DOHH2 (cell line): ENCODE measurements around the gene TRIM28.
A peak's percentile ranks its signal among the peaks of the same experiment; 100 is the strongest.

Experiments
- H3F3A ChIP-seq: fragments of 200-600 bp; sonication (generic), shearing (Covaris generic); 2 replicates; pipeline ENCODE4 v1.6.0; 2016; ENCODE audit warnings: antibody characterized with exemption, mild to moderate bottlenecking; ENCODE audit not compliant: control insufficient read depth, insufficient read depth
- H3K27ac ChIP-seq: fragments of 200-600 bp; sonication (generic); 2 replicates; pipeline ENCODE4 v1.5.1; 2014; ENCODE audit warnings: low read depth, mild to moderate bottlenecking, low read length, moderate library complexity
- H3K27me3 ChIP-seq: fragments of 200-600 bp; sonication (generic); 2 replicates; pipeline ENCODE4 v1.6.1; 2014; ENCODE audit warnings: mild to moderate bottlenecking, low read length, mixed read lengths; ENCODE audit not compliant: control insufficient read depth
- H3K36me3 ChIP-seq: fragments of 200-600 bp; sonication (generic); 2 replicates; pipeline ENCODE4 v1.6.1; 2014; ENCODE audit warnings: mild to moderate bottlenecking, low read length, moderate library complexity, mixed read lengths; ENCODE audit not compliant: control insufficient read depth
- H3K4me1 ChIP-seq: fragments of 200-600 bp; sonication (generic); 2 replicates; pipeline ENCODE4 v1.6.1; 2014; ENCODE audit warnings: mild to moderate bottlenecking, low read length, mixed read lengths; ENCODE audit not compliant: control insufficient read depth
- H3K4me2 ChIP-seq: fragments of 200-600 bp; sonication (generic); 2 replicates; pipeline ENCODE4 v1.6.0; 2014; ENCODE audit warnings: mild to moderate bottlenecking, low read length, moderate library complexity
- H3K4me3 ChIP-seq: fragments of 200-600 bp; sonication (generic); 2 replicates; pipeline ENCODE4 v1.5.1; 2014; ENCODE audit warnings: mild to moderate bottlenecking, low read length, mixed read lengths
- H3K79me2 ChIP-seq: fragments of 200-600 bp; sonication (generic); 2 replicates; pipeline ENCODE4 v1.6.1; 2014; ENCODE audit warnings: mild to moderate bottlenecking, low read length, mixed read lengths; ENCODE audit not compliant: control insufficient read depth
- H3K9me2 ChIP-seq: fragments of 200-600 bp; sonication (generic); replicated peaks from 2 replicates; pipeline ENCODE4 v1.6.1; 2014; ENCODE audit warnings: mild to moderate bottlenecking, low read length, mixed read lengths; ENCODE audit not compliant: control insufficient read depth
- H3K9me3 ChIP-seq: fragments of 200-600 bp; sonication (generic); 2 replicates; pipeline ENCODE4 v1.6.1; 2014; ENCODE audit warnings: antibody characterized with exemption, low read length, mixed read lengths; ENCODE audit not compliant: control insufficient read depth, insufficient read depth
- H4K20me1 ChIP-seq: fragments of 200-600 bp; sonication (generic); 2 replicates; pipeline ENCODE4 v1.6.0; 2014; ENCODE audit warnings: low read depth, mild to moderate bottlenecking, antibody characterized with exemption, low read length, moderate library complexity; ENCODE audit not compliant: control insufficient read depth, insufficient read depth
- CTCF ChIP-seq: fragments of 200-600 bp; sonication (generic); IDR thresholded peaks from one replicate; pipeline ENCODE4 v1.5.1; 2014; ENCODE audit warnings: antibody characterized with exemption, mild to moderate bottlenecking, low read depth, low read length; ENCODE audit not compliant: poor library complexity, severe bottlenecking
- EZH2phosphoT487 ChIP-seq: fragments of 200-600 bp; sonication (generic); IDR thresholded peaks from 2 replicates; pipeline ENCODE4 v1.6.1; 2017; ENCODE audit warnings: borderline replicate concordance, mild to moderate bottlenecking, antibody characterized with exemption, low read length, moderate library complexity, mixed read lengths

TRIM28 gene

DNA sequence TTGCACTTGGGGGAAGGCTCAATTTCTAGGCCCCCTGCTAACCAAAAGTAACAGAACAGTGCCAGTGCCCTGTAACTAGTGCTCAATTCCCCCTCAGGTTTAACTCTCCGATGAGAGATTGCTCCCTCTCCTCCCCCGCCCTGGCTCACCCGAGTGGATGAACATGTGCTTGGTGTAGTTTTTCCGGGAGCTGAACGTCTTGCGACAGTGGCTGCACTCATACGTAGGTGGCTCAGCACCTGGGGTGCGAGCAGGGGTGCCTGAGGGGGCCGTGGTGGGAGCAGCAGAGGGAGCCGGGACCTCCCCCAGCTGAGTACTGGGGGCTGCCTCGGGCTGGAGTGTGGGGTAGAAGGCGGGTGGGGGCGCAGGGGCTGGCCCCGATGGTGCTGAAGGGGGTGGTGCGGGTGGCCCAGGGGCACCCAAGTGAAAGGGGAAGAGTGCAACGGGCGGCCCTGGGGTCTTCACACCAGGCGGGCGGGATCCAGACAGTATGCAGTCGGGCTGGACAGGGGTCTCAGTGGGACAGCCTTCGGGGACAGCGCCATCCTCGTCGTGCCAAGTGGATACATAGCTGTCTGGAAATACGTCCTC lies 27.5 kb upstream of the TRIM28 start:
- Histone ChIP-seq H3K4me3 (no peak overlapping the region), H4K20me1 (no peaks in the 10 kb centered on the region), H3F3A (peaks cover 11% of the 10 kb centered on the region), H3K27ac (no peak overlapping the region), H3K27me3 (no peaks in the 10 kb centered on the region), H3K36me3 (peaks cover 28% of the 10 kb centered on the region), H3K79me2 (peaks cover 58% of the 10 kb centered on the region), H3K4me2 (peak overlapping the region; percentile 91), H3K9me3 (no peaks in the 10 kb centered on the region), H3K9me2 (no peaks in the 10 kb centered on the region), H3K4me1 (peaks cover 41% of the 10 kb centered on the region)
- TF ChIP-seq EZH2phosphoT487 = no peak
- TF ChIP-seq CTCF = no peak

DNA sequence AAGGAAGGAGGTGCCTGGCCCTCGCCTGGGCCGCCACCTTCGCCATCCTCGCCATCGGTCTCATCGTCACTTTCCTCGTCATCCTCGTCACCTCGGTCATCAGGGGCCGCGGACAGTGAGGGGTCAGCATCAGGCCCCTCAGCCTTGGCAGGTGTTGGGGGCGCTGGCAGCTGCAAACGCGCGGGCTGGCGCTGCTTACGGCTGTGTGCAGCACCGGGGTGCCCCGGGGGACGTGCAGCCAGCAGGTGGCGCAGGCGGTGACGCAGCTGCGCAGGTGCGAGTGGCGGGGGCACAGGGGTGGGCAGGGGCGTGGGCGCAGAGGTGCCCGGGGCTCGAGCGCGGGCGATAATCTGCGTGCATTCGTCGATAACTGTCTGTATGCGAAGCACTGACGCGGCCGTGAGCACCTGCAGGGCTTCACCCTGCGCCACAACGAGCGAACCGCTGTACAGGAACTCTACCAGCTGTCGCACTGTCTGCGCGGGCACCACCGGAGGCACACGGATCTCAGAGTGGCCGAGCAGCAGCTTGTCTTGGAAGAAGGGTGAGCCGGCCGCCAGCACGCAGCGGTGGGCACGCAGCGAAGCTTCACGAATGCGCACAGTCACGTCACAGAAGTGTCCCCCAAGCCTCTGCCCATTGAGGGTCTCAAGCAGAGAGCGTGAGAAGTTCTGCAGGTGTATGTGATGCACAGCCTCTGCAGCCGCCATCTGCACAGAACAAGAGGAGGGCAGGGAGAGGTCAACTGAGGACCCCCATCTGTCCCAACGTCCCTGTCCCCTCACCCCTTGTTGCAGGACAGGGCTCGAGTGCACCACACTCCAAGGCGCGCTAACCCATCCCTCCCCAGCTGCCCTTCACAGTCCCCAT lies 26.7 kb upstream of the TRIM28 start:
- no peak overlapping the region for H3K27ac ChIP-seq
- TF ChIP-seq CTCF (peak; percentile 29), EZH2phosphoT487 (no peak)
- H3K36me3 ChIP-seq = peaks cover 28% of the 10 kb centered on the region
- peaks cover 13% of the 10 kb centered on the region for H3F3A ChIP-seq
- H3K9me3 ChIP-seq = no peaks in the 10 kb centered on the region
- no peaks in the 10 kb centered on the region for H3K27me3 ChIP-seq
- H3K4me3 ChIP-seq = no peak overlapping the region
- H3K4me1 ChIP-seq = peaks cover 41% of the 10 kb centered on the region
- peaks cover 58% of the 10 kb centered on the region for H3K79me2 ChIP-seq
- H3K4me2 ChIP-seq = peak overlapping the region; percentile 21; the same call in 1 of the 2 replicates
- H4K20me1 ChIP-seq = no peaks in the 10 kb centered on the region
- no peaks in the 10 kb centered on the region for H3K9me2 ChIP-seq

GRCh38 chr19:58518256-58519086 lies 25.4 kb upstream of the TRIM28 start:
- peak overlapping the region; percentile 98 for H3K4me2 ChIP-seq
- no peaks in the 10 kb centered on the region for H3K9me3 ChIP-seq
- no peaks in the 10 kb centered on the region for H4K20me1 ChIP-seq
- H3K4me3 ChIP-seq = peak overlapping the region; percentile 90
- H3F3A ChIP-seq = peaks cover 13% of the 10 kb centered on the region
- TF ChIP-seq EZH2phosphoT487 = no peak
- no peak for TF ChIP-seq CTCF
- H3K36me3 ChIP-seq = peaks cover 28% of the 10 kb centered on the region
- peaks cover 38% of the 10 kb centered on the region for H3K4me1 ChIP-seq
- H3K27ac ChIP-seq = peak overlapping the region; percentile 72
- H3K27me3 ChIP-seq = no peaks in the 10 kb centered on the region
- no peaks in the 10 kb centered on the region for H3K9me2 ChIP-seq
- peaks cover 58% of the 10 kb centered on the region for H3K79me2 ChIP-seq
